Activated CD4-positive, alpha-beta T cell treated with anti-CD3 and anti-CD28 coated beads for 48 hours (primary cell): ENCODE results near the gene CT83.

Source experiments
- DNase-seq: peaks from one replicate; pipeline ENCODE4 v3.0.0-alpha.2; 2020

CT83 gene, protein sequence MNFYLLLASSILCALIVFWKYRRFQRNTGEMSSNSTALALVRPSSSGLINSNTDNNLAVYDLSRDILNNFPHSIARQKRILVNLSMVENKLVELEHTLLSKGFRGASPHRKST

DNA sequence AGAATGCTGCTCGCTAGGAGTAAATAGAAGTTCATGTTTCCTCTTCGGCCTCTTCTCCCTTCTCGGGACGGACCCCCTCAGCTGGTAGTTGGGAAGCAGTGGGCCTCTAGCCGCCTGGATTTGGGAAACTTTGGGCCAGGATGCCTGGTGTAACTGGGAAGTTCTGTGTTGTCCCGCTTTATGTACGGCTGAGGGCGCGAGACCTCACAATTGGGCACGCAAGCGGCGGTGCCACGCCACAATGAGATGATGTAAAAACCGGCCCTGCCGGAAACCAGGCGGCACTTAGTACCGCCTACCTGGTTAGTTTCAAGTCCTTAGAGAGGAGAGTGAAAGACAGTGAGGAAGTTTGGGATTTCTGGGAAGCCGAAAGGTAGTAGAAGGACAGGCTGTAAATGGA is at the start of gene CT83:
TSS of gene CT83 (minus strand) at position 155 of the 400 bp plus-strand sequence. CDS start at position 35, 120 bp downstream.
- DNase-seq = no peak

DNA sequence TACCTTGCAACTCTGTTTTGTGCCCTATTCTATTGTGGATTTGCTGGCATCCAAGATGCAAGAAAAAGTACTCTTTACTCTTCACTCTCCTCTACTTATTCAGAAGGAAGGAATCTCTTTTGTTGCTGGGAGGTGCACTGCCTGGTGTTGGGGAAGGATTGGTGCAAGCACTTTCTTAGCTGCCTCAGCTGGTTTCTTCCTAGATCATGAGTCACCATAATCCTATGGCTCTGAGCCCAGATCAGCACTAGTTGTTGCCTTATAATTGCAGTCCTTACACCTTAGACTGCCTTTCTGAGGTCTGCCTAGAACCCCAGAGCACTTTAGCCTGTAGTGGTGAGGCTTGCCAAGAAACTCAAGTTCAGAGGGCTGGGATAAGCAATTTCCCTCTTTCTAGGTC is 37.0 kb upstream of the CT83 start:
- DNase-seq = no peak

DNA sequence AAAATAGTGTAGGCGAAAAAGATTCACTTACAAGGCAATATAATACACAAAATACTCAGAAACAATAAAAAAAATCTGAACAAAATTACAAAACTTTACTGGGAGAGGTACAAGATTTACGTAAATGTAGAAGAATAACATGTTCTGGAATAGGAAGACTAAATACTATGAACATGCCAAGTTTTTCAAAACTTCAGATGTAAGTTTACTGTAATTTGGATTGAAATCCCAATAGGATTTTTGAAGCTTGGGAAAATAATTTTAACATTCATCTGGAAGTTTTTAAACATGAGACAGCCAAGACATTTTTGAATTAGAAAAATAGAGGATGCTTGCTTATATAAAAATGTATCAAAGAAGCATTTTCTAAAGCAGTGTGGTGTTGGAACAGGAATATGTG is 30.5 kb upstream of the CT83 start:
- no peak for DNase-seq

DNA sequence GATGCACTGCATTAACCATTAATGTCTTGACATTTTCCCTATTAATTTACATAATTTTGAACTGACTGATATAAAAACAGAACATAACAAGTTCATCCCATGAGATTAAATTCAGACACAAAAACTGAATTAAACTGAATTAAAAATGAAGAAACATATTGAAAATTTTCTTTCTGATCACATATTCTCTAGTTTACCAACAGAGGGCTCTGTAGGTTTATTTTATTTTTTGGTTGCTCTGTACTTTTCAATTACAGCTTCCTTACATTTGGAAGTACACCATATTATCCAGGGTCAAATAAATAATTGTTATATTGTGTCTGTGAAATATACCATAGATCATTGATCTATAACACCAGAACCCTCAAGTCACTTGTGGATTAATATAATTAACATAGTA is 27.3 kb upstream of the CT83 start:
- DNase-seq = no peak

DNA sequence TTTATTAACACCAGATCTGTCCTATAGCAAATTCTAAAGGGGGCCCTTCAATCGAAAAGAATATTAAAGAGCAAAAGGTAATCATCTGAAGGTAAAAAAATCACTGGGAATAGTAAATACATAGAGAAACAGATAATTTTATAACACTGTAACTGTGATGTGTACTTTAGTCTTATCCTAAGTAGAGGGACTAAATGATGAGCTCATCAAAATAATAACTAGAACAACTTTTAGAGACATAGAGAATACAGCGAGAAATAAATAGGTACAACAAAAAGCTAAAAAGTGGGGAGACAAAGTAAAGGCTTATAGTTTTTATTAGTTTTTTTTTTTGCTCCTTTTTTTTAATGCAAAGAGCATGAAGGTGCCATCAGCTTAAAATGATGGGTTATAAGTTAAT is 17.3 kb upstream of the CT83 start:
- no peak for DNase-seq

DNA sequence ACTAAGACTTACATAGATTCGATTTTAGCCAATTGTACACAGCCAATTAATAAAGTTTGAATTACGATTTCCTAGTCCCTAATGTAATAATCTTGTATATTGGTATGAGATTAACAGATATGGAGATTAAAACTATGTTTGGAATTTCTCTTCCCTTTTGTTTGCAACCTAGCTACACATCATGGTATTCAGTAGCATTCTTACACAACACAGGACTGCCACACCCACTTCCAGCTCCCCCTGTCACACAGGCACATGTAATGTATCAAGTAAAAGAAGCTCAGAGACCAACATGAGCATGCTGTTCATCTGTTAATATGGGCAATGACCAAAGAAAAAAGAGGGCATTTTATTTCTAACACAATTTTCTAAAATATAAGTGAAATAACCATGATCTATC is 13.6 kb downstream of the CT83 start:
- DNase-seq = no peak

DNA sequence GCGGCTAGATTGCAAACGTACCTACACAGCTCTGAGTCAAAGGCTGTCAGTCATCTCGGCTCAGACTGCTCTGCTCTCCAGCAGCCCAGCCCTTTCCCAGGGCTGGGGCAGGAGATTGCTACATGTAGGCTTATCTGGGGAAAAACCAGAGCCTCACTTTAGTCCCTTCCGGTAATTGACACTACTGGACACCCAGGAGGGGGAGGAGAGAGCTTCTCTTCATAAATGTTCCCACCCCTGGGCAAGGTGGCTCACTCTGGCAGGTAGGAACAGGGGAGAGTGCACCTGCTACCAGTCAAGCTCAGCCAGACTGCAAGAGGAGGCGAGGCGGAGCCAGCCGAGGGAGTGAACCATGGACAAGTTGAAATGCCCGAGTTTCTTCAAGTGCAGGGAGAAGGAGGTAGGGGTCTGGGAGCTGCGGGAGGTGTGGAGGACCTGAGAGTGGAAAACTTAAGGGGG is 26.4 kb downstream of the CT83 start, which contains the start of gene SLC6A14:
TSS of gene SLC6A14 (plus strand) at position 249 of the 459 bp plus-strand sequence. CDS start at position 353, 104 bp downstream.
- no peak for DNase-seq

DNA sequence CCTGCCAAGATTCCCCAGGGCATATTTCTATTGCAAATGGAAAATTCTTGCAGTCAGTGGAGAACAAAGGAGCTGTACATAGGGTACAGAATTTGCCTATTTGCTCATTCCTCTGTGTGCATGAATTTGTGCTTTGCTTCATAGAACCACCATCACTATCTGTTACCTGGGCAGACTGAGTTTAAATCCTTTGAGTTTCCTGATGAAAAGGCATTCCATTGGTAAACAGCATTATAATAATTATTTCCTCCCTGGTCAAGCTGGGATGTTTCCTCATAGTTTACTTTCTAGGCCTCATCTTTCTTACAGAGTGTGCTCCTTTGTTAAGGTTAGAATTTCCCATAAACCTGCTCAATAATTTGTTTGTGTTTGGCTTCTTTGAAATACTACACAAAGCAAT is 27.2 kb downstream of the CT83 start:
- no peak for DNase-seq

DNA sequence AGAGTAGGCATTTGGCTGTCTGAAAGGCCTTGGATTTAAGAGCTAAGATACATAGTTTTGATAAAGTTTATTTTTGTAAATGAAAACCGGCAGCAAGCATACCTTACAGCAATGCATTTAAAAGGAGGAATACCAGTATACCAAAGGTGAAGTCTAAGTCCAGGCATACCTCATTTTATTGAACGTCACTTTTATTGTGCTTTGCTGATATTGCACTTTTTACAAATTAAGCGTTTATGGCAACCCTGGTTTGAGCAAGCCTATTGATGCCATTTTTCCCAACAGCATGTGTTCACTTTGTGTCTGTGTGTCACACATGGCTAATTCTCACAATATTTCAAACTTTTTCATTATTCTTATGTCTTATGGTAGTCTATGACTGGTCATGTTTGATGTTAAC is 34.8 kb downstream of the CT83 start:
- DNase-seq = no peak

DNA sequence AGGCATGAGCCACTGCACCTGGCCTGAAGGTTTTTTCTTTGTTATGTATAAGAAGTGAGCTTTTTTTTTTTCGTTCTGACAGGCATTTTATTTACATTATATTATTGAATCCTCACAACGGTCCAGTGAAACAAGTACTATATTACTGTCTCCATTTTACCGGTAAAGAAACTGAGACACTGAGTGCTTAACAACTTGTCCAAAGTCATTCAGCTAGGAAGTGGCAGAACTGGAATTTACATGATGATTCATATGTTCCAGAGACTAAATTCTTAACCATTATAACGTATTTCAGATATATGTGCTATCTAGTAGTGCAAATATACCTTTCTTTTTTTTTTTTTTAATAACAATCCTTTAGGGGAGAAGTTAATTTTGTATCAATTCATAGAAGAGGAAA is 44.8 kb downstream of the CT83 start:
- DNase-seq = no peak

DNA sequence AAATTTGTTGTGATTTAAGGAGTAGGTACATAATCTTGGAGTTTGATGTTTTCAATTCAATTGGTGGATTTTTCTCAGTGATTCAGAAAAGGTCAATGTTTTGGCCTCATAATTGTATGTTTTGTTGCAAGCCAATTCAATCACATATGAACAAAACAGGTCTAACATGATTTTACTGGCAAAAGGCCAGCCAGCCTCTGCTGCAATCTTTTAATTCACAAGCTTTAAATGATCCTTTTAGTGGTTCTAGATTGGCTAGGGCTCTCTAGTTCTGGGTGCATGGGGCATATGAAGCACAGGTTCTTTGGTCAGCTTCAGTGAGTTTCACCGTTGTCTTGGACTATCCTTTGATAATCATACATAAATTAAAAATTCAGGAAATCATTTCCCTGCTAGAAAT is 45.6 kb downstream of the CT83 start:
- no peak for DNase-seq

DNA sequence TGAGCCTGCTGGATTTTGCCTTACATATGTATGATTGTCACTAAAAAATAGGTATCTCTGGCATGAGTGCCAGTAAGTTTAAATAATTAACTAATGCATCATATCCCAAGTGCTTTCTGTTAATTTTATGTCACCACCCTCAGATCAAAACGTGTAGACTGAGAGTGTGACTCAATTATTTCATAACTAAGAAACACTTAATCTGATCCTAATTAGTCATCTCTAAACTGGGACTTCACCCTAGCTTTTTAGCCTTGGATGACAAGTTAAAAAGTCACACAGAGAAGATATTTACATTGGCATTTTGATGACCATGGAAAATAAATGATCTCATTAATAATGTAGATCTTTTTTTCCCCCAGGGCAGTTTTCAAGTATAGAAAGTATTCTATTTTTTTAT is 49.5 kb downstream of the CT83 start:
- DNase-seq = no peak
